ENCODE data around the gene APC2.

DNA sequence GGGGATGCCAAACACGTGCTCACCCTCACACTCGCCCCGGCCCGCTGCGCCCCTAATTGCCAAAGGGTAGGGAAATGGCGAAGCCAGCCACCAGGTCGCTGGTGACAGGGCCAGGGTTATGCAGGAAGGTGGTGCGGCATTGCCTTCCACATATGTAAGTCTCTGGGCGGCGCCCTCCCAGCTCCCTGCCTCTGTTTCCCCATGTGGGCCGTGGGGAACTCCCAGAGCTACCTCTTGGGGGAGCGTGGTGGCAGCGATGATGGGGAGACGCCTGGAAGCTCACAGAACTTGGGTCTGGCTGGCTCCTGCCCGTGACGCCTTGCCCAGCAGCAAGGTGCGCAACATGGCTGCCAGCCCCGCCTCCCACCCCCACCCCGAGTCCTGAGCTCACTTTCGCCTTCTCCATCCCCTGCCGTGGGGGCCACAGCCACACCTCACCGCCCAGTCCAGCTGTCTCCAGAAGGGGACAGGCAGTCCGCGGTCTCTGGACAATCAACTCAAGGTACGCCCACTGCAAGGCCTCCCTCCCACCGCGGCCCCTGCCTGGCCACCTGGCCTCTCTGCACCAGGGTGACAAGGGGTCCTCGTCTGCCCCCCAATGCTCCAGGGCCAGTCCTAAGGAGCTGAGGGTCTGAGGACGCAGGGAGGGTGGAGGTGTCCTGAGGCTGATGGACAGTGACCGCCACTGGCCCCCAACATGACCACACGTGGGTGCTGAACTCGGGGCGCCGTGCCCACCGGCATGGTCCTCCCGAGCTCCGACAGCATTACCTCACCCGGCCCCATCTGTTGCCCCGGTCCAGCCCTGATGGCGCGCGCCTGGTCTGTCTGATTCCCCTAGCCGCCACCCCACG is 22.5 kb downstream of the APC2 start:
- TF ChIP-seq, protein P1, sequence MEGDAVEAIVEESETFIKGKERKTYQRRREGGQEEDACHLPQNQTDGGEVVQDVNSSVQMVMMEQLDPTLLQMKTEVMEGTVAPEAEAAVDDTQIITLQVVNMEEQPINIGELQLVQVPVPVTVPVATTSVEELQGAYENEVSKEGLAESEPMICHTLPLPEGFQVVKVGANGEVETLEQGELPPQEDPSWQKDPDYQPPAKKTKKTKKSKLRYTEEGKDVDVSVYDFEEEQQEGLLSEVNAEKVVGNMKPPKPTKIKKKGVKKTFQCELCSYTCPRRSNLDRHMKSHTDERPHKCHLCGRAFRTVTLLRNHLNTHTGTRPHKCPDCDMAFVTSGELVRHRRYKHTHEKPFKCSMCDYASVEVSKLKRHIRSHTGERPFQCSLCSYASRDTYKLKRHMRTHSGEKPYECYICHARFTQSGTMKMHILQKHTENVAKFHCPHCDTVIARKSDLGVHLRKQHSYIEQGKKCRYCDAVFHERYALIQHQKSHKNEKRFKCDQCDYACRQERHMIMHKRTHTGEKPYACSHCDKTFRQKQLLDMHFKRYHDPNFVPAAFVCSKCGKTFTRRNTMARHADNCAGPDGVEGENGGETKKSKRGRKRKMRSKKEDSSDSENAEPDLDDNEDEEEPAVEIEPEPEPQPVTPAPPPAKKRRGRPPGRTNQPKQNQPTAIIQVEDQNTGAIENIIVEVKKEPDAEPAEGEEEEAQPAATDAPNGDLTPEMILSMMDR (IDR thresholded peaks at IDR 0.05) = no peak
- no peak for TF ChIP-seq EZH2phosphoT487 (IDR thresholded peaks at IDR 0.05)
- no peak for TF ChIP-seq EZH2 (IDR thresholded peaks at IDR 0.05)
